ENCODE measurements around the gene NCOR2.

NCOR2 gene

DNA sequence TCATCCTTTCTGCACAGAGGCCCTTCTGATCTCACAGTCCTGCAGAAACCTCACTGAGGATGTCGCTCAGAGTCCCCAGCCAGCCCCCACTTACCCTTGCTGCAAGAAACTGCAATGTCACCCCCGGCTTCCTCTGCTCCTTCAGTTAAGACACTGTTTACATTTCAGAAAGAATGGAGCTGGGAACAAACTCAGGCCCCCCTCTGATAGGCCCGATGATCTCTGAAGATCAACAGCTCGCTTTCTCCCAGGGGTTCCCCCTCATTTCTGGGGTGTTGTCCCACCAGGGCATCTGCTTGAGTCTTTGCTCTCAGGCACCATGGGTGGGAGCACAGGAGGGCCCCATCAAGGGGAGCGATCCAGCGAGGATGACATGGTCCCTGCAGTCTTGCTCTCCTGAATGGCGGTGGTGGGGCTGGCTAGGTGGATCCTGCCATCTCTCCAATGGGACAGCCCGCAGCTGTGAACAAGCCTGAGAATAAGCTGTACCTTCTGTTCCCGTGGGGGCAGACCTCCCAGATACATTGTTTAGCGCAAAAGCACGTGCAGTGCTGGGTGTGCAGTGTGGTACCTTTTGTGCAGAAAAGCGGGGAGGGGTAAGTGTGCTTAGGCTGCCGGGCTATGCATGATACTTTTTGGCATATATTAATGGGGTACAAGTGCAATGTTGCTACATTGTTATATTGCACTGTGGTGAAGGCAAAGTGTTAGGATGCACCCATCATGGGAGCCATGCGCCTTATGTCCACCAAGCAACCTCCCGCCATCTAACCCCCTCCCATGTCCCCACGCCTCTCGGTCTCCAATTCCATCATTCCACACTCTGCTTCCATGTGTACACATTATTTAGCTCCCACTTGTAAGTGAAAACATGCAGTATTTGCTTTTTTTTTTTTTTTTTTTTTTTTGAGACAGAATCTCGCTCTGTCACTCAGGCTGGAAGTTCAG lies 6.7 kb upstream of the NCOR2 start:
- DNase-seq: no peak

DNA sequence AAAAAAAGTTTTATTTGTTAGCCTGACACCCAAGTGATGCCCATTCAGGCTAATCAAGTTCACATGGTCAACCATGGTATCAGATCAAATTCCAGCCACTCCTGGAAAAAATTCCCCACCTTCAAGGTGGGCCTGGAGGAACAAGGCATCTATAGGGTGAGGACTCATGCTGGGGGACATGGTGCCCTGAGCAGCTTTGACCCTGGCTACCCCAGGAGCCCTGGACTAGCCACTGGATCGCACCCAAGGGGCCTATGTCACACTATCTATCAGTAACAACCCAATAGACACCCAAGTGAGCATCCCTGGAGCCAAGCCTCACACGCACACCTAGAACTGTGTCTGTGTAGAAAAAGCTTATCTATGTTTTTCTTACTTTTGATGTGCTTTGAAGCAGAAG lies 4.1 kb upstream of the NCOR2 start:
- no peak for DNase-seq

DNA sequence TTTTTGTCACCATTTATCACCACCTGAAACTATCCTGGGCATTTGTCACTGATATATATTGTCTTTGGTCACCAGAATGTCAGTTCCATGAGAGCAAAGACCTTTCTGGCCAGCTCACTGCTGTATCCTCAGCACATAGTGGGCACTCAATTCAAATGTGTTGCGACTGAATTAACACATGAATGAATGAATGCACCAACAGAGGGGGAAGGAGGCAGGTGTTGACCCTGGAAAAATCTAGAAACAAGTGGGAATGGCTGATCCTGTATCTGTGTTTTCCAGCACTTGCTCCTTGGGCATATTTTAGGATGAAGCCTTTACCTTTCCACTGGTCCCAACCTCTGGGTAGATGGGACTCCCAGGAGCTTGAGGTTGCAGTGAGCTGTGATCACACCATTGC lies 3.4 kb upstream of the NCOR2 start:
- no peak for DNase-seq

DNA sequence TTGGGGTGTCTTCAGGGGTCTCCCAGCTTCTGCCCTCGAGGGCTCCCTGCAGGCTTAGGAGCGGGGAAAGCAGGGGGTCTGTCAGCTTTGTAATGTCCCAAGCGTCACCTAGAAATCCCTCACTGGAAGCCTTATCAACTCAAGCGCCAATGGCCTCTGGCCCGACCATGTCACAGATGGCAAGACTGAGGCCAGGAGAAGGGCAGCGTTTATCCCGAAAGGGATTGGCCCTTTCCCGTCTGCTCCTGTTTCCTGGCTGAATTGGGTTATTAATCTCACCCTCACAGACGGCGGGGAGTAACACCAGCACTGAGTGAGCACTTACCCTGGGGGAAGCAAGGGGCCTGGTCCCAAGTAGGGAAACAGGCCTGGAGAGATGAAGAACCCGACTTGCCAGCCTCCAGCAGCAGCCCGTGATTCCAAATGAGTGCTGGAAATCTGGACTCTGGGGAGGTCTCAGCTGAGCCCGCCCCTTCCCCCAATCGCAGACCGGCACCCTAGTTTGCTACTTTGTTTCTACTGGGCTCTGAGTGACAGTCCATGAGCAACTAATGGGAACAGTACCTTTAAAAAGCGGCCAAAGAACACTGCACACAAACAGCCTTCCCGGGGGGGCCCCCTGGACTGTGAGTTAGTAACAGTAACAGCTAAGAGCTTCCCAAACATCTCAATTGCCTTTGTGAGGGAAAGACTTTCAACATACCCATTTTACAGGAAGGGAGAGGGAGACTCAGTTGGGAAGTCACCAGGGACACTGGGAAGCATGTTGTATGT lies 2.1 kb upstream of the NCOR2 start:
- DNase-seq: no peak

DNA sequence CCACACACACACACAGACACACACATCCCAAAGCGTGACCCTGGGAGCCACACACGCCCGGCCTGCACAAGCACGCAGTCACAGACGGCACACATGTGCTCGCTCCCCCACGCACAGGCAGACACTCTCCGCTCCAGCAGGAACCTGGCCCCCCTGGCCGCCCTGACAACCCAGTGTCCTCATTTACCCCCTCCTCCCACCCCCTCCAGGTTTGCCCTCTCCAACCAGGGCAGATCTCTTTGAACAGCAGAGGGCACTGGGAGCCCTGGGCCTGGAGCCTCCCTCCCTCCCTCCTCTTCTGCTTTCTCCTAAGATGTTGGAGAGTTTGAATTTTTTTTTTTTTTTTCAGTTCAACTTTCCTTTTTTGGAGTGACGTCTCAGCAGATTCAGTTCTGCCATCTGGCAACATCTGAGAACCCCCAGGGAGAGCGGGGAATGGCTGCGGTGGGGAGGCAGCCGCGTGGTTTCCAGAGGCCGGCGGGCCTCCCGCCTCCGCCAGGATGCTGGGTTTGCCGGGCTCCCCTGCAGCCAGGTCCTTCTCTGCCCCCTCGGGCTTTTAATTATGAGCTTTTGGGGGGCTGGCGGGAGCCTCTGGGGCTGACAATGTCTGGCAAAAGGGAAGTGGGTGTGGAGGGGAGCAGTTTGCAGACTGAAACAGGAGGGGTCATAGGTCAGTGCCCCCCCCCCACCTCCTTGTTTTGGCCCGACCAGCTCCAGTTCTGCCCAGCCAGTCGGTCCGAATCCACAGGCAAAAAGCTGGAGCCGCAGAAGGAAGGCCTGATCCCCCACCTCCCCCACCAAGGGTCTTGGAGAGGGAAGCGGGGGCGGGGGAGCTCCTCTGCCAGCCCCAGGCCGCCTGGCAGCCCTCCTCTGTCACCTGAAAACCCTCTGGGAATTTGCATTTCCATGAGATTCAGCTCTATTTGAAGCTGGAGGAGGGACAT lies 1.3 kb upstream of the NCOR2 start:
- DNase-seq: no peak

DNA sequence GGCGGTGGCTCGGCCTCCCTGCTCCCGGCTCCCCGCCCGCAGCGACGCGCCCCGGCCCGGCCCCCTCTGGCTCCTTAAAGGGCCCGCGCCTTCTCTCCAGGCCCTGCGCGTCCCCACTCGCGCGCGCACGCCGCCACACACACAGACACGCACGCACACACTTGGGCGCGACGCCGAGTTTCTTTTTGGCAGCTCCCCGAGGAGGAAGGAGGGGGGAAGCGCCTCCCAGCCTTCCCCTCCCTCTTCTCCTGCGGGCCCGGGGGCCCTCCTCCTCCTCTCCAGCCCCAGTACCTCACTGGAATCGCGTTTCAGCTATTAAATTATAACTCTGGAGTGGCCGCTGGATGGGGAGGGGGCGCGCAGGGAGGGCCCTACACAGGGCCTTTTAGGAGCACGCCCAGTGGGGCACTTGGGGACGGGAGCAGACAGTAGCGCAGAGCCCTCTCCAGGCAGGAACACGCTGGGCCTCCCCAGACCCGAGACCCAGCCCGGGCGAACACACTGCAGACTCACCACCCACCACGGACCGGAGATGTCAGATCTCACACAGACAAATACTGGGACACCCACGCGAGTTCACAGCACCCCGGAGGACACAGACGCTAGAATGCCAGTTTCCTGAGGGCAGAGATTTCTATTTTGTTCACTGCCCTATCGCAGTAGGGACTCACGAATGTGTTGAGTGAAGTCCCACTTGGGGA lies 411 bp upstream of the NCOR2 start:
- peak; percentile 54 for DNase-seq

DNA sequence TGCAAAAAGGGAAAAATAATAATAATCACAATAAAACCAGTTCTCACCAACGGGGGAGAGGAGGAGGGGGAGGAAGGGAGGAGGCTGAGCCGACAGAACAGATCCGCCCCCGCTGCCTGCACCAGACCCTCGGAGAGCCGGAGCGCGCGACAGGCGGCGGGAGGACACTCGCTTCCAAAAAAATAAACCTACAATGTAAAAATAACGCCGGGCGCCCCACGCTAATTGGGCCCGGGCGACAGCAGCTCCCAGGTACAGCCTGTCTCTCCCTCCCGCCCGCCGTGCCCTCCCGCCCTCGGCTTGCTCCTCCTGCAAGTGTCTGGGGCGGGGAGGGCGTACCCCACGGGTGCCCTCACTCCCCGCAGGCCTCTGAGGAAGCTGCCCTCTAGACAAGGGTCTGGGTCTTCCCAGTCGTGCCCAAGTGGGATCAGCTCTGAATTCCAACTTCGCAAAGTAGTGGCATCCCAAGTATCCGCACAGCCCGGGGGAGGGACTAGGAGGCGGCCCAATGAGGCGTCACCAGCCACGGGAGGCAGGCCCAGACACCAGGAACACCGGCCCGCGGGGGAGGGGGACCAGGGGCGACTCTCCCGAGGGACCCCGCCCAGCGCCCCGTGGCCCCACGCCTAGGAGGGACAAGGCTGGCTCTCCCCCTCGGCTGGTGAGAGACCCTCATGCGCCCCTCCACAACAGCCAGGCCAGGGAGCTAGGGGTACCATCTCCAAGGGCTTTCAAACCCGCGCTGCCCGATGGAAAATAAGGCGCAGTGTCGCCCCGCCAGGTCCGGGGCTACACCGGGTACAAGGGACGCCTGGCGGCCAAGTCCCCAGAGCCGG lies 1.0 kb downstream of the NCOR2 start:
- peak; percentile 41 for DNase-seq

DNA sequence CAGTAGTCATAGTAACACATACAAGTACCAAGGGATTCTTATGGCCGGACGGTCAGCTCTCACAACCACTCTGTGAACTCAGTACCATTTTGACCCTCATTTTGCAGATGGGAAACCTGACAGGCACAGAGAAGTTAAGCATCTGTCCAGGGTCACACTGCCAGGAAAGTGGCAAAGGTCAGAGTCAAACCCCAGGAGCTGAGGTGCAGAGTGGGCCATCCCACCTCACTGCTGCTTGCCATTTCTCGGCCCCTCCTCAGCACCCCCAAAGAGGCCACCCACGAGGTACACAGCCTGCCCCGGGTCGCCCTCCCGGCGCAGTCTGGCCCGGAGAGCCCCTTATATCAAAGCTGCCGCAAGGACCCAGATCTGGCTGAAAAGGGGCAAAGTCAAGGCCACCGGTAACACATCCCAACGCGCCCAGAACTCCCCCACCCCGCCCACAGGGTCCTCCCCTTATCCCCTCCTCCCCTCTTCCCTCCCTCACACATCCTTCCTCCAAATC lies 1.7 kb downstream of the NCOR2 start:
- no peak for DNase-seq

DNA sequence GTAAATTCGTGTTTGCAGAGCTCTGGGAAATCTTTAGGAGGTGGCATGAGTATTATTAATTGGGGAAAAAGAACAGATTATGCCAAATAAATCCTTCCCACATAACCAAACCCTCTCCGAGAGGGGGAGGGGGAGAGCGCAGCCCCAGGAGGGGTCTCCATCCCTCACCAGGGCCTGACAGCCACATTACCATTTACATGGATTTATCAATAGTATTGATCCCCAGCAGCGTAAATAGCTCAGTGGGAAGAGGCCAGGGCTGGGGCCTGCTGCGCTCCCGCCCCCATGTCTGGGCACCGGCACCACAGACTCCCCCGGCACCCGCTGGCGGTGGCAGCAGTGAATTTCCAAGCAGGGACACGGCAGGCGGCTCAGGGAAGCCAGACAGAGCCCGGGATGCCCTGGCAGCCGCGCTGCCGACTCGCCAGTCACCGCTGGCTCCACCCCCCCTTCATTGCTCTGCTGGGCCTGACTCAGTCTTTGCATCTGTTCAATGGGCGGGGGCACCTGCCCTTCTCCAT lies 2.4 kb downstream of the NCOR2 start:
- DNase-seq: no peak

DNA sequence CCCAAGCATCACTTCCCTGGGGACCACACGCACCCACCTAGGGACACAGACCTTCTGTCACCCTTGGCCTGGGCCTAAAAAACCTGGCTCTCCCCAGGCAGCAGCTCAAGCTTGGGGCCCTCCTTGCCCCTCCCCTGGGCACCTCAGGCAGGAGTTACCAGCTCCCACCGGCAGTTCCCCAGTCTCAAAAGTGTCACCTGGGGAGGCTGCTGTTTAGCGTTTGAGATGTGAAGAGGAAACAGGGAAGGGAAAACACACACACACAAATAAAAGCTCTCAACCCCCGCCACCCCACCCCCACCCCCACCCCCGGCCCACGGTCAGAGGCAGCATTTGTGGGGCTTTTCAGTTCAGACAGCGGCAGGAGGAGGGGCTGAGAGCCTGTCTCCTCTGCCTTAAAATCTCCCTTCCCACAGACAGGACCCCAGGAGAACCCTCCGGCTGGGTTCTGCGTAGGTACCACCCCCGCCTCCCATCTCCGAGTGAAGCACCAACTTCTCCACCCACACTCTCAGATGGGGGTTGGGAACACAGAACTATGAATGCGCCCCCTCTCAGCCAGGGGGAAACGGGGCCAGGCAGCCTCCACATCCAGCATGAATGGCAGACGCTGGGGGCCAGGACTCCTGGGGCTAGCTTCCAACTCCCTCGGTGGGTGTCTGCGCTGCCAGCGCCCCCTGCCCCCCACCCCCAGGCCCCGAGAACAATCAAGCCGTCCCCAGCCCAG lies 3.0 kb downstream of the NCOR2 start:
- no peak for DNase-seq

DNA sequence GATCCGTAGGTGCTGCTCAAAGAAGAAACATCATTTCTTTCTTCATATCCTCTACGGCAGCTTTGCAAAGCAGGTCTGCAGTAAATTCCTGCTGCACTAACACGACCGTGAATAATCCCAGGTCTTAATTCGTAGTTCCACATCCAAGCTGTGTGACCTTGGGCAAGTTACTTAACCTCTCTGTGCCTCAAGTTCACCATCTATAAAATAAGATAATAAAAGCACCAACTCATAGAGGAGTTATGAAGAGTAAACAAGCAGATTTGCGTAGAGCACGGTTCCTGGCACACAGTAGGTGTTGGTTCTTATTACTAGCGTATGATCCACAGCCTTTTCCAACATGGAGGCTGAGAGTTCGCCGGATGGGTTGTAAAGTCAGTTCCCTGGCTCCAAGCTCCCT lies 3.6 kb downstream of the NCOR2 start:
- no peak for DNase-seq

DNA sequence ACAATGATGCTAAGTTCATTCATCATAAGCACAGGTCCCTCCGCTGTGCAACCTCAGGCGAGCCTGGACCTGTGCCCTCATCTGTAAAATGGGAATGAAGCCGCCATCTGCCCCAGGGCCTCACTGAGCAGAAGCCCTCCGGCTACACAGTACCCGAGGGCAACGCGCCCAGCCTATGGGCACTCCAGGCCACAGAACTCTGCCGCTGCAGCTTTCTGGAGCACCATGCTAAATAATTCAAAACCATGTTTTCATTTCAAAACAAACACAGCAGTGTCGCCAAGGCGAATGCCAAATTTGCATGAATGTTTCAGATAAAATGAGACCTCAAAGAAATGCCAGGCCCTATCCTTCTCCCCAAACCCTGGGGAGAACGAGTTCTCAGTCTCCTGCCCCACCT lies 4.0 kb downstream of the NCOR2 start:
- no peak for DNase-seq

DNA sequence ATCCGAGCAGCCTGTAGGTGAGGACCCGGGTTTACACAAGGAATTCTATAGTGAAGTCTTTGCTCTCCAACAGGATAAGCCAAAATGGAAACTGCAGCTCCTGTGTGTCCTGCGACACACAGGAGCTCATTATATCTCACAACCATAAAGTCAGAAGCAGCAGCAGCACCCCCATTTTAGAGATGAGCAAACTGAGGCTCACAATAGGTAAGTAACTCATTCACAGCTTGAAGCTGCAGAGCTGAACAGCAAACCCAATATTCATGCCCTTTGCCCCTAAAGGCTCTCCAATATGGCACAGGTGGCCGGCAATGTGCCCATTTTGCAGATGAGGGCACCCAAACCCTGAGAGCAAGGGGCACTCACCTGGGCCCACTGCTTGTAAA lies 4.6 kb downstream of the NCOR2 start:
- DNase-seq: no peak

DNA sequence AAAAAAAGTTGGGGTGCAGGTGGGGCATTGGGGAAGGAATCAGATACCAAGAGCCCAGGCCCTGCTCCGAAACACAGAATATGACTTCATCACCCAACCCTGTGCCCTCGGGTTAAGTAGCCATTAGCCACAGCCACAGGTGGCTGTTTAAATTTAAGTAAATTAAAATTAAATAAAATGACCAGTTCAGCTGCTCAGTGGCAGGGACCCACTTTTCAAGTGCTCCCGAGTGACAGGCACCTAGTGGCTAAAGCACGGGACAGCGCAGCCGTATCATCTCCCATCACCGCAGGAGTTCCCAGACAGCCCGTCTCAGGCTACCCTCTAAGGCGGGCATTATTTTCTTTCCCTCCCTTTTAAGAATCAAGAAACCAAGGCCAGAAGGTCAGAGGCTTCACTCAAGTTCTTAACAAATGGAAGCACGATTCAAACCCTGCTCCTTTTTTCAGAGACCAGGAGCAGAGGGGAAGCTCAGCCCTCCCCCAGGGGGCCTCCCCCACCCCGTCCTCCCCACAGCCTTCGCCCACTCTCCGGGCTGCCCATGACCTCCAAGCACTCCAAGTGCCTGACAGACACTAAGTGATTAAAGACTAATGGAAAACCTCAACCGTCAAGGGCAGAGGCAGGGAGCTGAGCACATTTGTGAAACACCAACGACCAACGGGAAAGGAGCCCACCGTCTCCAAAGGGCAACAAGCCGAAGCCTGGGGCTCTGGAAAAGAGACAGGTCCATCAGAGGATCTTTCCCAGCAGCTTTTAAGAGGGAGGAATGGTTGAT lies 5.2 kb downstream of the NCOR2 start:
- DNase-seq: no peak

DNA sequence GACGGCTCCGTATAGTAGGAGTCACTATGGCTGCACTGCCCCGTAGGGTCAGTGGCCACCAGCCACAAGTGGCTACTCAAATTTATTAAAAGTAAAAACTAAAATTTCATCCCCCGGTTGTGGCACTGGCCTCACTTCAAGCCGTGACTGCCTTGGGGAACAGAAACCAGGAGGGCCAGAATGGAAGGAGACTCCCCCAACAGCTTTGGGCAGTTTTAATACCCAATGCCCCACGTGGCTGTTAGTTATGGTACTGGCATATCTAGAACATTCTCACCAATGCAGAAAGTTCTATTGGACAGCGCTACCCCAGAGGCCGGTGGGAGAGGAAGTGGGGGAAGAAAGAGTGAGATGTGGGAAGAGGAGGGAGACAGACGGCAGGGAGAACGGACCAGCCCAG lies 6.2 kb downstream of the NCOR2 start:
- DNase-seq: no peak

DNA sequence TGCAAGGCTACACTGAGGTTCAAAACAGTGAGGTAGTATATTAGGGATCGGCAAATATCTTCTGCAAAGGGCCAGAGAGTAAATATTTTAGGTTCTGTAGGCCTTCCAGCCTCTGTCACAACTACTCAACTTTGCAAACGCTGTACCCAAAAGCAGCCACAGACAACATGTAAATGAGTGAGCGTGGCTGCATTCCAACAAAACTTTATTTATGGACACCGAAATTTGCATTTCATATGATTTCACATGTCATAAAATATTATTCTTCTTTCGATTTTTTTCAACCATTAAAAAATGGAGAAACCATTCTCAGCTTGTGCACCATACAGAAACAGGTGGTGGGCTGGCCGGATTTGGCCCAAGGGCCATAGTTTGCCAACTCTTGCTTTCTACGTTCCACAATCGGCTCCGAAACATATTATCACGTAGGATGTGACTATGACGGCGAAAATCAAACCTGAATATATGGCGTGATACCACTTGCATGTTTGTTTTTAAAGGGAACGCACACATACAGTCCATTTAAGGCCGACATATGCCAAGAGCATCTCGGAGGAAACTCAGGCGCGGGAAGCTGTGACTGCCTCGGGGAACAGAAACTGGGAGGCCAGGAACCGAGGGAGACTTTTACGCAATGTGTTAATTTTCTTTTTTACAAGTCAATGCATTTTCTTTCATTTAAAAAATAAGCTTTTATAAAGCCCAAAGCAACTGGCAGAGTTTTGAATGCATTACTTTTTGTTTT lies 7.1 kb downstream of the NCOR2 start:
- no peak for DNase-seq

DNA sequence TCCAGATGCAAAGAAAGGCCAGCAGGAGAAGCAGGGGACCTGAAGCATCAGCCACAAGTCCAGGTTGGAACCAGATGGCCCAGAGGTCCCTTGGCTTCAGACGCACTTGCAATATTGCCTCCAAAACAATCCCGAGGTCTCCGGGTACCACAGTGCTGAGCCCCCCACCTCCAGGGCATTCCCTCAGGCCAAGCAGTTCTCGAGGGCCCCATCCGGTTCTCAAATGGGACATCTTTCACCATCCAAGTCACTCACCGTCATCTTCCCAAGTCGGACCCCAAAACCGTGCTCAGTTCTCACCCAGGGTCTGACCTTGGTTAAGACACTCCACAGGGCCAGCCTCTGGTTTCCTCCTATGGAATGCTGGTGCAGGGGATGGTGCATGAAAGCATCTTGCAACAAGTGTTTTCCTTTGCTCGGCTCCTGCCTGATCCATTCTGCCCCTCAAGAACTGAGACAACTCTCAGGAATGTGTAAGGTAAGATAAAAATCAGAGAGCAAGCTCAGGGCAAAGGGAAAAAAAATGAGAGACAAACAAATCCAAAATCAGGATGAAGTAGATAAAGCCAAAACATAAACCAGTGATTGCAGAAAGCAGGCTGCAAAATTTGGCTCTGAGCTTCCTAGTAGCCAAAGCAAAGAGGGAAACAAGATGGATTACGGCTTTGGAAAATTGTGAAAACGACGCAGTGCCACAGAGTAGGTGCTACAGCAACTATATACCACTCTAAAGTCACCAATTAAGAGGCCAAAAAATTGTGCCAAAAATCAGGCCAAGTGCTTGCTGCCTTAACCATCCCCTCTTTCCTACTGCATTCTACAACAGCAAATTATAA lies 8.0 kb downstream of the NCOR2 start:
- DNase-seq: no peak

DNA sequence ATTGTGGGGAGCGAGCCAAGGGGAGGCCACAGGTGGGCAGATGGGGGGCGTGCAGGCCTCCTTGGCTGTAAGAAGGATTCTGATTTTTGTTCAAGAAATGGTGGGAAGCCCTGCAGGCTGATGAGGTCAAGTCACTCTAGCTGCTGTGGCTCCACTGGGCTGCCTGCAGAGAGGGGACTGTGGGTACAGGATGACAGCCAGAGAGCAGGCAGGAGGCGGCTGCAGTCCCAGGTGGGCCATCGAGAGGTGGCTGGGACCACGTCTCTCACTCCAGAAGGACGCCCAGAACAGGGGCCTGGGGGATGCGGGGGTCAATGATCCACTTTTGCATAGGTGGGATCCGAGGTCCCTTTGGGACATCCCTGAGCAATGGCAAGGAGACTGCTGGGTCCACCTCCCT lies 9.1 kb downstream of the NCOR2 start:
- no peak for DNase-seq
